Keratinocyte (primary cell): ENCODE results near the gene TAOK1.

Source experiments
- EZH2 ChIP-seq: IDR thresholded peaks from one replicate; pipeline ENCODE4 v1.6.1; 2012; ENCODE audit warnings: inconsistent platforms, mild to moderate bottlenecking, low read length, moderate library complexity
- TF ChIP-seq, protein P1 (sequence below), 3 experiments: IDR thresholded peaks in 1 of 3; conservative IDR thresholded peaks in 1 of 3; optimal IDR thresholded peaks in 1 of 3; 2 replicates in 2 of 3; 3 replicates in 1 of 3; pipeline versions ENCODE3 to v1.5.1; 2011; ENCODE audit warnings: low read length in 3 of 3, mild to moderate bottlenecking in 3 of 3, moderate library complexity in 2 of 3, control low read depth in 1 of 3, inconsistent platforms in 1 of 3; ENCODE audit not compliant: insufficient read depth in 2 of 3; ENCODE audit errors: extremely low read depth in 1 of 3

DNA sequence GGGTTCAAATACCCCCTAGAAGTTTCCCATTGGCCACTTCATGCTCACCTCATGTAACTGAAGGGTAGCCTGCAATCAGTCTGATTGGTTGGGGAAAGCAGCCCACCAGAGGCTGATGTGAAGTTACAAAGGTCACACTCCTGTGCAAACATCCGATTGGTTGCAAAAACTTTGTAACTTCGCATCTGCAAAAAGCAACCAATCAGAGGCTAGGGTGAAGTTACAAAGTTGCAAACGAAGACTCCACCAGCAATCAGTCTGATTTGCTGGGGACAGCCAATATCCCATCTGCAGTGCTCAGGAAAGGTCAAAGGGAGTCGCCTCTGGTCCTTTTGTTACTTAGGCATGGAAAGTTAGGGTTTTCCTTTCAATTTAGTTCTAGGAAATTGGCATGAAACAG is 40.1 kb downstream of the TAOK1 start:
- TF ChIP-seq, protein P1, sequence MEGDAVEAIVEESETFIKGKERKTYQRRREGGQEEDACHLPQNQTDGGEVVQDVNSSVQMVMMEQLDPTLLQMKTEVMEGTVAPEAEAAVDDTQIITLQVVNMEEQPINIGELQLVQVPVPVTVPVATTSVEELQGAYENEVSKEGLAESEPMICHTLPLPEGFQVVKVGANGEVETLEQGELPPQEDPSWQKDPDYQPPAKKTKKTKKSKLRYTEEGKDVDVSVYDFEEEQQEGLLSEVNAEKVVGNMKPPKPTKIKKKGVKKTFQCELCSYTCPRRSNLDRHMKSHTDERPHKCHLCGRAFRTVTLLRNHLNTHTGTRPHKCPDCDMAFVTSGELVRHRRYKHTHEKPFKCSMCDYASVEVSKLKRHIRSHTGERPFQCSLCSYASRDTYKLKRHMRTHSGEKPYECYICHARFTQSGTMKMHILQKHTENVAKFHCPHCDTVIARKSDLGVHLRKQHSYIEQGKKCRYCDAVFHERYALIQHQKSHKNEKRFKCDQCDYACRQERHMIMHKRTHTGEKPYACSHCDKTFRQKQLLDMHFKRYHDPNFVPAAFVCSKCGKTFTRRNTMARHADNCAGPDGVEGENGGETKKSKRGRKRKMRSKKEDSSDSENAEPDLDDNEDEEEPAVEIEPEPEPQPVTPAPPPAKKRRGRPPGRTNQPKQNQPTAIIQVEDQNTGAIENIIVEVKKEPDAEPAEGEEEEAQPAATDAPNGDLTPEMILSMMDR (optimal IDR thresholded peaks at IDR 0.05 in 1 of 3, IDR thresholded peaks at IDR 0.05 in 1 of 3, conservative IDR thresholded peaks at IDR 0.05 in 1 of 3; ENCODE audit: extremely low read depth in 1 of 3, insufficient read depth in 2 of 3, low read length in 3 of 3) = no peak
- no peak for TF ChIP-seq EZH2
